ENCODE measurements around the gene KRTAP8-1.

KRTAP8-1 gene

GRCh38 chr21:30831194-30831765 is 18.2 kb upstream of the KRTAP8-1 start:
- Histone ChIP-seq H3K4me1 (no peaks in the 10 kb centered on the region), H3K9ac (no peak overlapping the region), H3K79me2 (no peaks in the 10 kb centered on the region), H3K9me3 (ENCODE audit: control insufficient read depth, low read length) (no peaks in the 10 kb centered on the region), H3K4me3 (ENCODE audit: low read depth, low read length) (no peak overlapping the region), H3K4me2 (ENCODE audit: low read length) (no peak overlapping the region), H3K36me3 (ENCODE audit: control insufficient read depth, insufficient read depth, low read length) (no peaks in the 10 kb centered on the region), H3K27ac (no peak overlapping the region), H3K27me3 (ENCODE audit: control insufficient read depth, insufficient read depth, low read length) (no peaks in the 10 kb centered on the region), H2AFZ (no peak overlapping the region)
- TF ChIP-seq CTCF (IDR thresholded peaks at IDR 0.05) = peak; percentile 42

GRCh38 chr21:30829659-30830058 is 16.6 kb upstream of the KRTAP8-1 start, which contains the start of gene KRTAP7-1:
Gene KRTAP7-1, minus strand, starts transcription at chr21:30829759. Its CDS starts 61 bp downstream, at chr21:30829698.
- no peak within 1 kb of the TSS for H3K9ac ChIP-seq
- H3K4me3 ChIP-seq (ENCODE audit: low read depth, low read length) = no peak within 1 kb of the TSS

GRCh38 chr21:30818837-30819610 is 6.0 kb upstream of the KRTAP8-1 start:
- no peak for TF ChIP-seq CTCF (IDR thresholded peaks at IDR 0.05)
- Histone ChIP-seq H3K36me3 (ENCODE audit: control insufficient read depth, insufficient read depth, low read length) (no peaks in the 10 kb centered on the region), H3K9me3 (ENCODE audit: control insufficient read depth, low read length) (no peaks in the 10 kb centered on the region)

More at GRCh38 chr21:30829659-30830058, 16.6 kb upstream of the KRTAP8-1 start, which contains the start of gene KRTAP7-1:
- no peaks in the 10 kb centered on the region for H3K36me3 ChIP-seq (ENCODE audit: control insufficient read depth, insufficient read depth, low read length)
- H3K4me1 ChIP-seq = no peaks in the 10 kb centered on the region
- TF ChIP-seq CTCF (IDR thresholded peaks at IDR 0.05) = no peak
- no peaks in the 10 kb centered on the region for H3K27me3 ChIP-seq (ENCODE audit: control insufficient read depth, insufficient read depth, low read length)
- no peaks in the 10 kb centered on the region for H3K79me2 ChIP-seq
- H2AFZ ChIP-seq = no peak within 1 kb of the TSS
- no peak within 1 kb of the TSS for H3K27ac ChIP-seq
- no peak within 1 kb of the TSS for H3K4me2 ChIP-seq (ENCODE audit: low read length)
- no peaks in the 10 kb centered on the region for H3K9me3 ChIP-seq (ENCODE audit: control insufficient read depth, low read length)

GRCh38 chr21:30800605-30801004 is 12.5 kb downstream of the KRTAP8-1 start:
- no peaks in the 10 kb centered on the region for H3K36me3 ChIP-seq (ENCODE audit: control insufficient read depth, insufficient read depth, low read length)
- no peaks in the 10 kb centered on the region for H3K27me3 ChIP-seq (ENCODE audit: control insufficient read depth, insufficient read depth, low read length)
- H3K4me2 ChIP-seq (ENCODE audit: low read length) = no peak overlapping the region
- no peak overlapping the region for H3K27ac ChIP-seq
- H2AFZ ChIP-seq = no peak overlapping the region
- no peaks in the 10 kb centered on the region for H3K79me2 ChIP-seq
- H3K4me3 ChIP-seq (ENCODE audit: low read depth, low read length) = no peak overlapping the region
- TF ChIP-seq CTCF (IDR thresholded peaks at IDR 0.05) = no peak
- no peaks in the 10 kb centered on the region for H3K9me3 ChIP-seq (ENCODE audit: control insufficient read depth, low read length)
- H3K9ac ChIP-seq = no peak overlapping the region
- H3K4me1 ChIP-seq = no peaks in the 10 kb centered on the region

More at GRCh38 chr21:30818837-30819610, 6.0 kb upstream of the KRTAP8-1 start:
- Histone ChIP-seq H2AFZ (no peak overlapping the region), H3K4me1 (no peaks in the 10 kb centered on the region), H3K4me3 (ENCODE audit: low read depth, low read length) (no peak overlapping the region), H3K79me2 (no peaks in the 10 kb centered on the region), H3K27me3 (ENCODE audit: control insufficient read depth, insufficient read depth, low read length) (no peaks in the 10 kb centered on the region), H3K9ac (no peak overlapping the region), H3K27ac (no peak overlapping the region), H3K4me2 (ENCODE audit: low read length) (no peak overlapping the region)

All from parathyroid adenoma (tissue), 2 donors.